ENCODE results near the gene METTL25B. TPM values are rescaled to one million over a fixed set of nuclear protein-coding genes. Genes with fewer than 3 reads are reported as not detected.

The METTL25B gene
- total and polyA plus RNA-seq, 12 donors = 12.8 to 45.2 (median 15.6) TPM

- Histone ChIP-seq H3K4me1 (peaks cover 36 to 71% (median 62%) of the 10 kb centered on the region in 9 donors), H3K9me3 (no peaks in the 10 kb centered on the region), H3K27me3 (no peaks in the 10 kb centered on the region), H3K36me3 (peaks cover 0 to 23% (median 15%) of the 10 kb centered on the region in 9 donors), H3K27ac (peak overlapping the region; percentile 94 to 100 (median 100)), H3K4me3 (peak overlapping the region; percentile 18 to 99 (median 97))
- TF ChIP-seq, protein P1, sequence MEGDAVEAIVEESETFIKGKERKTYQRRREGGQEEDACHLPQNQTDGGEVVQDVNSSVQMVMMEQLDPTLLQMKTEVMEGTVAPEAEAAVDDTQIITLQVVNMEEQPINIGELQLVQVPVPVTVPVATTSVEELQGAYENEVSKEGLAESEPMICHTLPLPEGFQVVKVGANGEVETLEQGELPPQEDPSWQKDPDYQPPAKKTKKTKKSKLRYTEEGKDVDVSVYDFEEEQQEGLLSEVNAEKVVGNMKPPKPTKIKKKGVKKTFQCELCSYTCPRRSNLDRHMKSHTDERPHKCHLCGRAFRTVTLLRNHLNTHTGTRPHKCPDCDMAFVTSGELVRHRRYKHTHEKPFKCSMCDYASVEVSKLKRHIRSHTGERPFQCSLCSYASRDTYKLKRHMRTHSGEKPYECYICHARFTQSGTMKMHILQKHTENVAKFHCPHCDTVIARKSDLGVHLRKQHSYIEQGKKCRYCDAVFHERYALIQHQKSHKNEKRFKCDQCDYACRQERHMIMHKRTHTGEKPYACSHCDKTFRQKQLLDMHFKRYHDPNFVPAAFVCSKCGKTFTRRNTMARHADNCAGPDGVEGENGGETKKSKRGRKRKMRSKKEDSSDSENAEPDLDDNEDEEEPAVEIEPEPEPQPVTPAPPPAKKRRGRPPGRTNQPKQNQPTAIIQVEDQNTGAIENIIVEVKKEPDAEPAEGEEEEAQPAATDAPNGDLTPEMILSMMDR (IDR thresholded peaks at IDR 0.05) = no peak
- WGBS, 2 donors = 7 to 8% methylated on average over 8 of the region's 8 CpGs
- ATAC-seq (peak in 4 of 8 donors; percentile 5 to 37 (median 28)), DNase-seq (no peak)
- intact Hi-C loops (cut with DNase I) = loop anchor here in 1 of 10 donors (10.0 kb wide), 1 partner anchor 243 kb away; the partner anchor contains the start of gene MEF2D
Measured at GRCh38 chr1:156747742-156748669, 19.7 kb downstream of the METTL25B start.

DNA sequence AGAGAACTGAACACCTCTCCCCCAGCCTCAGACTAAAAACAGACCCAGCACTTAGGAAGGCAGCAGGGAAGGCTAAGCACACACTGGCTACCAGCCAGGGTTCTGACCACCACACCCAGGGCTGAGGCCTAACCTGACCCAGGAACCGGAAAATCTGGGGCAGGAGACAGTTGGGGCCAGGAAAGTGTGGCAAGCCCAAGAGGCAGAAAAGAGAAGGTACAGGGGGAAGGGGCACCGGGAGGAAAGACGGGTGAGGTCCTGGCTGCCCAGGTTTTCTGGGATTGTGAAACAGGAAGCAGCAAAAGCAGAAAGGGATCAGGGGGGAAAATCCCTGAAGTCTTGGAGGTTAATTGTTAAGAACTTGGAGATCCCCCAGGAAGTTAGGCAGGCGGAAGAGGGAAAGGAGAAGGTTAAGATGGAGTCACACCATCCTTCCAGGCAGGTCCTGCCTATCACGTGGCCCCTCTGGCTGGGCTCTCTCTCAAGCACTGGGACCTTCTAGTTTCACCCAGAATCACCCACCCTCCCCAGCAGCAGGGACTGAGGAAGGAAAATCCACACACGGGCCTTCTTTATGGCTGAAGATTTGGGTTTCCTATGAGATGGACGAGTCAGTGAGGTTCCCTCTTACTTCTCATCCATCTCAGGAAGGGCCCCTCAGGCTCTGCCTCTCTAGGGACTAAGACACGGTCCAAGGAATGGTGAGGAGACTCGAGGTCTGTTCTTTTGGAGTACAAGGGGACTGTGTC, 20.6 kb downstream of the METTL25B start:
- TF ChIP-seq, protein P1 (IDR thresholded peaks at IDR 0.05) = no peak
- peaks cover 0 to 14% (median 6%) of the 10 kb centered on the region in 9 donors for H3K36me3 ChIP-seq
- ATAC-seq = peak in 6 of 8 donors; percentile 3 to 26 (median 9)
- peak overlapping the region; percentile 18 to 99 (median 97) for H3K4me3 ChIP-seq
- peak overlapping the region; percentile 94 to 100 (median 100) for H3K27ac ChIP-seq
- H3K9me3 ChIP-seq = no peaks in the 10 kb centered on the region
- WGBS, 2 donors = 7 to 8% methylated on average over 9 of the region's 9 CpGs
- H3K27me3 ChIP-seq = no peaks in the 10 kb centered on the region
- intact Hi-C loops (cut with DNase I) = loop anchor here in 1 of 10 donors (10.0 kb wide), 1 partner anchor 244 kb away; the partner anchor contains the start of gene MEF2D
- peaks cover 39 to 76% (median 66%) of the 10 kb centered on the region in 9 donors for H3K4me1 ChIP-seq
- DNase-seq = peak; percentile 53 to 68

GRCh38 chr1:156749419-156750118, 21.3 kb downstream of the METTL25B start:
- peaks cover 39 to 72% (median 66%) of the 10 kb centered on the region in 9 donors for H3K4me1 ChIP-seq
- no peak for ATAC-seq
- H3K27ac ChIP-seq = peak overlapping the region; percentile 94 to 100 (median 100)
- no peaks in the 10 kb centered on the region for H3K27me3 ChIP-seq
- H3K36me3 ChIP-seq = peaks cover 0 to 10% (median 0%) of the 10 kb centered on the region in 9 donors
- H3K4me3 ChIP-seq = peak overlapping the region; percentile 68 to 99 (median 97)
- no peaks in the 10 kb centered on the region for H3K9me3 ChIP-seq
- intact Hi-C loops (cut with DNase I) = loop anchor here in 2 of 10 donors (2.0 to 10.0 kb wide), 2 partner anchors 17 to 245 kb away; partner anchors contain the start of genes MEF2D (in 1 of the 2) and PRCC (in 1 of the 2)
- no peak for DNase-seq
- TF ChIP-seq, protein P1 (IDR thresholded peaks at IDR 0.05) = no peak
- WGBS, 2 donors = 29 to 34% methylated on average over 8 of the region's 8 CpGs
